NCI-H1417 treated with DMSO at 0.1 percent for 48 hours (cell line): ENCODE data around the gene FMNL2.
"Not testable (repeated sequence)": the region's sequence is repeated elsewhere in the genome, so short reads cannot be mapped to it uniquely, and the experiment has no call there.

ENCODE experiments used
- DNase-seq: peaks from one replicate; lab custom pipeline; 2025; lab: John Stamatoyannopoulos, UW

Gene FMNL2

GRCh38 chr2:152335016-152335725 is at the start of gene FMNL2:
Gene FMNL2 (plus strand): TSS chr2:152335174.
- DNase-seq = no peak

DNA sequence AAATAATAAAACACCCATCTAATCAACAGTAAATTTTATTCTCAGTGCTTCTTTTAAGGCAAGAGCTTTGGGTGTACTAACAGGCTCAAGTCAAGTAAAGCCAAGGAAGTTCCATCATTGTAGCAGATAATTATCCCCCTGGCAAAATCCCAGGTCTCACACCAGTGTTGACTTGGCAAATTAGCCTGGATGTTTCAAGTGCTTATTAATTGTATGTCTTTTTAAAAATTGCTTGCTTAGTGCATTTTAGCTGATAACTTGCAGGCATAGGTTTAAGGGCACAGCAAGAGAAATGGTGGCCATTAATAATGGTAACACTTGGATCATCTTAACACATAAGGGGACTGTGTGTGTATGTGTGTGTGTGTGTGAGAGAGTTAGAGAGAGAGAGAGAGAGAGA is 42.0 kb upstream of the FMNL2 start:
- DNase-seq = no peak

GRCh38 chr2:152297715-152298114 is 37.3 kb upstream of the FMNL2 start:
- DNase-seq = no peak

DNA sequence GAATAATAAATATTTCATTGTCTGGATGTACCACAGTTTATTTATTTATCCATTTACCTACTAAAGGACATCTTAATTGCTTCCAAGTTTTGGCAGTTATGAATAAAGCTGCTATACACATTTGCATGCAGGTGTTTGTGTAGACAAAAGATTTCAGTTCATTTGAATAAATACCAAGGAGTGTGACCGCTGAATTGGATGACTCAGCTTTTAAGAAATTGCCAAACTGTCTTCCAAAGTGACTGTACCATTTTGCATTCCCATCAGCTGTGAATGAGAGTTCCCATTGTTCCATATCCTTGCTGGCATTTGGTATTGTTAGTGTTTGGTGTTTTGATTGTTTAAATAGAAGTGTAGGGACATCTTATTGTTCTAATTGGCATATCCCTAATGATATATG is 36.2 kb upstream of the FMNL2 start:
- no peak for DNase-seq

DNA sequence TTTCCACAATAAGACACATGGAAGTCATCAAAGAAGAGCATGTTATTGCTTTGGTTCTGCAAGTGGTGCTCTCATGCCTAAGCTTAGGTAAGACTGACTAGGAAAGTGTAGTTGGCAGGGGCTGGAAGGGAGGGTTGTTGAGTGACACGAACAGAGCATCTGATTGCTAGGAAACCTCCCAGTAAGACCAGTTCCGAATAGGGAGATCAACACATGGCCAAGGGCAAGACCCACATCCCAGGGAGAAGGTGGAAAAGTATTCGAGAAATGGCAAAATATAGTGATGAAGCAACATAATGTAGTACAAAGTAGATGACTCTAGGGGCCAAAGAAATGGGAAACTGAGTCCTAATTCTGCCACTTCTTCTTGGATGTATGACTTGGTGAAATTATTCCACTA is 33.8 kb upstream of the FMNL2 start:
- no peak for DNase-seq

DNA sequence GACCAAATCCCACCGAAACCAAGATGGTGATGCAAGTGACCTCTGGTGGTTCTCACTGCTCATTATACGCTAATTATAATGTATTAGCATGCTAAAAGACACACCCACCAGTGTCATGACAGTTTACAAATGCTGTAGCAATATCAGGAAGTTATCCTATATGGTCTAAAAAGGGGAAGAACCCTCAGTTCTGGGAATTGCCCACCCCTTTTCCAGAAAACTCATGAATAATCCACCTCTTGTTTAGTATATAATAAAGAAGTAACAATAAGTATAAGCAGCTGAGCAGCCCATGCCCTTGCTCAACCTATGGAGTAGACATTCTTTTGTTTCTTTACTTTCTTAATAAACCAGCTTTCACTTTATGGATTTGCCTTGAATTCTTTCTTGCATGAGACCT is 31.0 kb upstream of the FMNL2 start:
- DNase-seq = no peak

DNA sequence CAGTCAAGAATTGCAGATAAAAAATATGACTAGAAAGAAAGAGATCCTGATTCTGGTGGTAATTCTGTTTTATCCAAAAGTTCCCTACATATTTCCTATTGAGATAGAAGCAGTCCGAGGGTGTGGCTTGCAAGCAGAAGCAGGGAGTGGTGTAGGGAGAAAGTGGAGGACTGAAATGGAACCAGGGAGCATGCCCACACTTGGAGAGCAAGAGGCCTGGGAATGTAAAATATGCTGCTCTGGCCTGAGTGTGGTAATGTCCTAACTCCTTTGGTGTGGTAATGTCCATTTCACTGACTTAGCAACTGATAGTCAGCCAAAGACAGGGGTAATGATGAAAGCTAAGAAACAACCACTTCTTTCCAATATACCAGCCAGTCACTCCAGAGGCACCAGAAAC is 30.1 kb upstream of the FMNL2 start:
- DNase-seq = no peak

DNA sequence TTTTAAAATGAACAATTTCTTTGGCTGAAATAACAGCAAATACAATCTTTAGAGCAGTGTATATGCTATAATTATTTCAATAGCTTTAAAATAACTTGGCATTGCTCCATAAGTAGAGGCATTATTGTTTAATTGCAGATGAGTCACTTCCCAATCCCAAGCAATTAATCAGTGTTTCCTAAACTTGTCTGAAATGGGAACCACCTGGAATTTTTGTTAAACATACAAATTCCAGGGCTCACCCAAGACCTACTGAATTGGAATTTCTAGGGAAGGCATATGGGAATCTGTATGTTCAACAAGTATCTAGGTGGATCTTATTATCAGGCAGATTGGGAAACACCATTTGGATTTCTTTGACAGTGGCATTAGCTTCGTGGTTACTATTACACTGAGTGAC is 27.1 kb upstream of the FMNL2 start:
- no peak for DNase-seq

DNA sequence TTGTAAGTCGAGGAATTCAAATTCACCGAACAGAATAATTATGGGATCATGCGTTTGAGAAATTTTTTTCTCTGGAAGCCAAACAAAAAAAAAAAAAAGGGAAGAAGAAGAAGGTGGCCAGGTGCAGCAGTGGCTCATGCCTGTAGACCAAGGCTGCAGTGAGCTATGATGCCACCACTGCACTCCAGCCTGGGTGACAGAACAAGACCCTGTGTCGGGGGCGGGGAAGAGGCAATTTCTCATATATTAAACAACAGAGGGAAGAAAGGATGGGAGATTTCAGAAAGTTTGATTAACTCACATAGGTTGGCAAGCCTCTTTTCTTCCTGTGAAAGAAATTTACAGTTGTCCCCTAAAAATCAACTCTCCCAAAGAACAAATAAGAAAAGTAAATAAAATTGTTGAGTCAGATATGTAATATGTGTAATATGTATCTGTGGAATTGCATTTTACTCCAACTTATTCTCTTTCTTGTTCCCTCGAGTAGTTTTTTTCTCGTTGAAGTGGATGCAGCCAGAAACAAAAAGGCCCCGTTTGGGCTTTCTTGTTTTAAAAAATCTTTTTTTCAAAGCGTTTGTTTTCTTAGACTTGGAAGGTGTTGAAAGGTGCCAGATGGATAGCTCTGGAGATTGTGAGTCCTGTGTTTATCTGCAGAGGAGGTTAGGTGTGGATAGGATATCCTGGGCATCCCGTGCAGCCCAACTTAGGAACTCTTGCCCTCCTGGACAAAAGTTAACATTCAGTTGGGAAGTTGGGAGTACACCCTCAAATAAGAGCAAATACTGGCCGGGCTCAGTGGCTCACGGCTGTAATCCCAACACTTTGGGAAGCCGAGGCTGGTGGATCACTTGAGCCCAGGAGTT is 25.4 kb upstream of the FMNL2 start:
- DNase-seq = no peak

GRCh38 chr2:152319822-152320570 is 15.0 kb upstream of the FMNL2 start:
- DNase-seq = no peak

GRCh38 chr2:152320814-152321213 is 14.2 kb upstream of the FMNL2 start:
- DNase-seq = no peak

GRCh38 chr2:152322222-152322621 is 12.8 kb upstream of the FMNL2 start:
- DNase-seq = no peak

- not testable (repeated sequence) for DNase-seq
Measured at GRCh38 chr2:152325126-152325525, 9.8 kb upstream of the FMNL2 start.

DNA sequence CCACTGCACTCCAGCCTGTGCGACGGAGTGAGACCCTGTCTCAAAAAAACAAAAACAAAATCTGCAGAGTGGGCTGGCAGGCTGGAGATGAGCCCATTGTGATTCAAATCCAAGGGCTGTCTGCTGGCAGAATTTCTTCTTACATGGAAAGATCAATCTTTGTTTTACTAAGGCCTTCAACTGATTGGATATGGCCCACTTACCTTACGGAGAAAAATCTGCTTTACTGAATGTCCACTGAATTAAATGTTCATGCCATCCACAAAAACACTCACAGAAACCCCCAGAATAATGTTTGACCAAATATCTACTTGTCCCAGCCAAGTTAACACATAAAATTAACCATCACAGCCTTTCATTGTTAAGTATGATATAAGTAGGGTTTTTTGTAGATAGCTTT is 8.3 kb upstream of the FMNL2 start:
- no peak for DNase-seq

GRCh38 chr2:152328013-152328412 is 7.0 kb upstream of the FMNL2 start:
- DNase-seq = no peak

DNA sequence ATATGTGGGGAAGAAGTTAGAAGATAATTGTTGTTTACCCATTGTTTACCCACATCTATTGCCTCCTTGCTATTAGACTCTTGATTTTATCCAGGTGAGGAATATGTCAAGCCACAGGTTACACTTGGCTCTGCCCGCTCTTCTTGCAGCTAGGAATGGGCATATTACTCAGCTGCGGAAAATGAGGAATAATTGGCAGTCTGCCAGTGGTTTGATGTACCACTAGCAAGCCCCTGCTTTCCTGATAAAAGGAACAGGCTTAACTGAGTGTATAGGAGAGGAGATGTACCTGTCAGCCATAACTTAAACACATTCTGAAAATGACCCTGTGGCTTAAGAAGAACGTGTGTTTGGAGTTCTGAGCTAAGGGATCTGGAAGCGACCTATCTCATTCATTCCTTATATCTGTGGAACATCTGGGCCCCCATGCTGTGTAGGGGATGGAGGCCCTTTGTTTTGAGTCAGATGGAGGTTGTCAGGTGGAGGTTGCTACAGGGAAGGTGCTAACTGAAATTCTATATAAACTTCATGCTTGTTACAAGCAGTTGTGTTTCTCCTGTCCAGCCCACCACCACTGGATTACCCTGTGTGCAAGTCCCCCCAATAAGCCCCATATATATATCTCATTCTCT is 4.6 kb upstream of the FMNL2 start:
- DNase-seq = no peak

GRCh38 chr2:152334701-152335015 is 316 bp upstream of the FMNL2 start:
- no peak for DNase-seq

DNA sequence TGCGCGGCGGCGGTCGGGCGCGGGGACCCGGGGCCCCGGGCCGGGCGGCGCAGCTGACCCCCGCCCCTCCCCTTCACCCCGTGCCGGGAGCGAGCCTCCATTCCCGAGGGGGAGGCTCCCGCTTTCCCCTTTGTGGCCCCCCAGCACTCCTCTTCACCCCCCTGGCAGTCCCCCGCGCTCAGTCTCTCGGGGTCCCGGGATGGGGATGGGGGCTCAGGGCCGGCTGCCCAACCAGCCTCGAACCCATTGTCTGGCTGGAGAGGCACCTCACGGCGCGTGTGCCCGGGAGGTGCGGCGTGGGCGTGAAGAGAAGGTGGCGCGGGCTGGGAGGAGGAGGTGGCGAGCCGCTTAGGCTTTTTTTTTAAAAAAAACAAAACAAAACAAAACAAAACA is 748 bp downstream of the FMNL2 start:
- DNase-seq = no peak

- DNase-seq = no peak
Measured at GRCh38 chr2:152336119-152336853, 1.3 kb downstream of the FMNL2 start.

DNA sequence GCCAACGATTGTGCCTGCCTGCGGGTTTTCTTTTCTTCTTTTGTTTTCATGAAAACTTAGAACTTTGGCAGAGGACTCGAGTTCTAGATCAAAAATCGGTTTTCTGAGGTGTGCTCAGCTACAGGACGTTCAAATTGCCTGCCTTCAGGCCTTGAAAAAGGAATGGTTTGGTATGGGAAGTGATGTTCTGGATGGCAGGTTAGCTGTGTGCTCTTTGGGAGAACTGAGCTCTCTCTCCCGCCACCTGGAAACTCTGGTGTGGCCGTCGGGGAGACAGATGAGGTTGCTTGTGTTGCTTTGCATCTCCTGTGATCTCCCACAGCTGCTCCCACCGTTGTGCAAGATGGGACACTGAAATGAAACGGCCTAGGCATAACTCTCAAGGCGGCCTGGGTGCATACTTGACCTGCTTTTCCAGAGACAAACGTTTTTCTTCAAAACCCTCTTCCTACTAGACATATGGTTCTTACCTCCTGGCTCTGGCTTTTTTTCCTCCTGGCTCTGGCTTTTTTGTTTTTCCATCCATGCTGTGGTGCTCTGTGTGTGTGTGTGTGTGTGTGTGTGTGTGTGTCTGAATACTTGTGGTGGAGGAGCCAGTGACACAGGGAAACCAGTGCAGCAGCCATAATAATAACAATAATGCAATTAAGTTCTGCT is 2.0 kb downstream of the FMNL2 start:
- no peak for DNase-seq

- no peak for DNase-seq
Measured at GRCh38 chr2:152337511-152337903, 2.5 kb downstream of the FMNL2 start.
